Small intestine (tissue), 7 donors: ENCODE results near the gene TEX26. TPM values are rescaled to one million over a fixed set of nuclear protein-coding genes. Genes with fewer than 3 reads are reported as not detected.

Experiments used
- DNase-seq, 2 donors: peaks; one replicate each; pipeline versions ENCODE4 v3.0.0 to v3.0.0-alpha.2; 2013
- FAIRE-seq: peaks from 2 replicates; lab custom pipeline; 2012; peaks lifted over from hg19 to GRCh38; lab: Jason Lieb, UNC
- H3K27ac ChIP-seq, 3 donors: one replicate each; pipeline ENCODE4 v1.5.1; 2013; ENCODE audit warnings: low read length in 2 of 3, mild to moderate bottlenecking in 2 of 3, control low read depth in 1 of 3, inconsistent platforms in 1 of 3, low read depth in 1 of 3, moderate library complexity in 1 of 3
- H3K27me3 ChIP-seq, 3 donors: one replicate each; pipeline ENCODE4 v1.6.1; 2013; ENCODE audit warnings: low read length in 3 of 3, inconsistent platforms in 1 of 3; ENCODE audit not compliant: control insufficient read depth in 3 of 3, insufficient read depth in 3 of 3
- H3K36me3 ChIP-seq, 3 donors: one replicate each; pipeline ENCODE4 v1.6.1; 2013; ENCODE audit warnings: low read length in 3 of 3, inconsistent platforms in 1 of 3, low read depth in 1 of 3, mild to moderate bottlenecking in 1 of 3, moderate library complexity in 1 of 3; ENCODE audit not compliant: control insufficient read depth in 3 of 3, insufficient read depth in 2 of 3
- H3K4me1 ChIP-seq, 3 donors: one replicate each; pipeline ENCODE4 v1.6.1; 2013; ENCODE audit warnings: low read length in 2 of 3, inconsistent platforms in 1 of 3, low read depth in 1 of 3, mild to moderate bottlenecking in 1 of 3, moderate library complexity in 1 of 3; ENCODE audit not compliant: control insufficient read depth in 3 of 3, insufficient read depth in 2 of 3
- H3K4me3 ChIP-seq, 3 donors: one replicate each; pipeline ENCODE4 v1.5.1; 2013; ENCODE audit warnings: low read length in 3 of 3, control low read depth in 1 of 3, inconsistent platforms in 1 of 3, low read depth in 1 of 3, mild to moderate bottlenecking in 1 of 3, moderate library complexity in 1 of 3
- H3K9me3 ChIP-seq, 2 donors: one replicate each; pipeline ENCODE4 v1.6.1; 2013; ENCODE audit warnings: low read depth in 1 of 2, low read length in 1 of 2; ENCODE audit not compliant: control insufficient read depth in 2 of 2, insufficient read depth in 1 of 2
- WGBS, 3 donors: extraction: QIAGEN DNeasy Blood & Tissue Kit; methylation state at CpG; one replicate each; pipeline ENCODE4 v1.1.7; 2013; 5-methylcytosine and 5-hydroxymethylcytosine counted together
- polyA plus RNA-seq, 4 donors: library from polyadenylated mRNA; stranded (reverse) in 3 of 4; unstranded in 1 of 4; fragments of 200-250 nt in 3 of 4; fragments of 120-200 nt in 1 of 4; gene quantifications; one replicate each; pipeline versions ENCODE4 v1.2.1 to v1.2.3, GENCODE V29; 2013
- donor health status: healthy with polysubstance abuse.
- donor health status: control.
- donor health status: control.
- donor health status: Bipolar disorder and iron deficiency.
- donor health status: healthy.

TEX26 gene
- polyA plus RNA-seq, 4 donors: not detected

GRCh38 chr13:30974350-30974749 is 41.9 kb downstream of the TEX26 start:
- DNase-seq (no peak), FAIRE-seq (no peak)
- H3K4me3 ChIP-seq: no peak overlapping the region
- no peaks in the 10 kb centered on the region for H3K36me3 ChIP-seq
- no peaks in the 10 kb centered on the region for H3K27me3 ChIP-seq
- H3K9me3 ChIP-seq: no peaks in the 10 kb centered on the region
- H3K4me1 ChIP-seq: no peaks in the 10 kb centered on the region
- WGBS, 3 donors: 19 to 29% (median 20%) methylated on average over 2 of the region's 2 CpGs
- H3K27ac ChIP-seq: no peak overlapping the region

- no peak for FAIRE-seq
- H3K9me3 ChIP-seq: no peaks in the 10 kb centered on the region
- 69 to 83% (median 76%) methylated on average over 4 of the region's 4 CpGs for WGBS, 3 donors
- H3K4me1 ChIP-seq: no peaks in the 10 kb centered on the region
- no peak for DNase-seq
- no peak overlapping the region for H3K4me3 ChIP-seq
- H3K27me3 ChIP-seq: peaks cover 0 to 3% (median 0%) of the 10 kb centered on the region in 3 donors
- H3K36me3 ChIP-seq: no peaks in the 10 kb centered on the region
- H3K27ac ChIP-seq: no peak overlapping the region
Measured at GRCh38 chr13:30976025-30976424, 43.6 kb downstream of the TEX26 start.

GRCh38 chr13:30978981-30979956 is 46.8 kb downstream of the TEX26 start:
- no peak for FAIRE-seq
- DNase-seq: peak; percentile 21 to 28
- H3K9me3 ChIP-seq: no peaks in the 10 kb centered on the region
- H3K27ac ChIP-seq: no peak overlapping the region
- 53 to 59% (median 54%) methylated on average over 15 of the region's 15 CpGs for WGBS, 3 donors
- peaks cover 0 to 3% (median under 1%) of the 10 kb centered on the region in 3 donors for H3K27me3 ChIP-seq
- H3K36me3 ChIP-seq: no peaks in the 10 kb centered on the region
- no peak overlapping the region for H3K4me3 ChIP-seq
- H3K4me1 ChIP-seq: no peaks in the 10 kb centered on the region

- no peak for FAIRE-seq
- H3K27me3 ChIP-seq: peaks cover 0 to 3% (median 3%) of the 10 kb centered on the region in 3 donors
- H3K36me3 ChIP-seq: no peaks in the 10 kb centered on the region
- H3K4me1 ChIP-seq: no peaks in the 10 kb centered on the region
- H3K4me3 ChIP-seq: no peak overlapping the region
- 71 to 72% (median 72%) methylated on average over 3 of the region's 3 CpGs for WGBS, 3 donors
- no peaks in the 10 kb centered on the region for H3K9me3 ChIP-seq
- H3K27ac ChIP-seq: no peak overlapping the region
- DNase-seq: no peak
Measured at GRCh38 chr13:30982506-30982905, 50.0 kb downstream of the TEX26 start.

- DNase-seq (no peak), FAIRE-seq (no peak)
- Histone ChIP-seq H3K4me1 (no peaks in the 10 kb centered on the region), H3K4me3 (no peak overlapping the region), H3K36me3 (no peaks in the 10 kb centered on the region), H3K27me3 (peaks cover 0 to 3% (median 3%) of the 10 kb centered on the region in 3 donors), H3K27ac (no peak overlapping the region), H3K9me3 (no peaks in the 10 kb centered on the region)
- WGBS, 3 donors: 77 to 87% (median 79%) methylated on average over 3 of the region's 3 CpGs
Measured at GRCh38 chr13:30982906-30983305, 50.5 kb downstream of the TEX26 start.

- Histone ChIP-seq H3K27ac (no peak overlapping the region), H3K27me3 (peaks cover 0 to 3% (median 3%) of the 10 kb centered on the region in 3 donors), H3K36me3 (no peaks in the 10 kb centered on the region), H3K4me3 (no peak overlapping the region), H3K9me3 (no peaks in the 10 kb centered on the region), H3K4me1 (no peaks in the 10 kb centered on the region)
- DNase-seq: no peak
- FAIRE-seq: no peak
- 60 to 77% (median 71%) methylated on average over 4 of the region's 4 CpGs for WGBS, 3 donors
Measured at GRCh38 chr13:30983431-30983830, 51.0 kb downstream of the TEX26 start.

- no peak for FAIRE-seq
- Histone ChIP-seq H3K4me3 (no peak overlapping the region), H3K4me1 (no peaks in the 10 kb centered on the region), H3K9me3 (no peaks in the 10 kb centered on the region), H3K27me3 (peaks cover 0 to 3% (median 3%) of the 10 kb centered on the region in 3 donors), H3K36me3 (no peaks in the 10 kb centered on the region), H3K27ac (no peak overlapping the region)
- WGBS, 3 donors: 80 to 87% (median 82%) methylated on average over 4 of the region's 4 CpGs
- no peak for DNase-seq
Measured at GRCh38 chr13:30984620-30985019, 52.2 kb downstream of the TEX26 start.

GRCh38 chr13:30985637-30986205 is 53.3 kb downstream of the TEX26 start:
- 79 to 85% (median 82%) methylated on average over 3 of the region's 3 CpGs for WGBS, 3 donors
- H3K9me3 ChIP-seq: no peaks in the 10 kb centered on the region
- H3K4me3 ChIP-seq: no peak overlapping the region
- no peak overlapping the region for H3K27ac ChIP-seq
- no peaks in the 10 kb centered on the region for H3K4me1 ChIP-seq
- DNase-seq (no peak), FAIRE-seq (no peak)
- no peaks in the 10 kb centered on the region for H3K36me3 ChIP-seq
- H3K27me3 ChIP-seq: peaks cover 0 to 3% (median 0%) of the 10 kb centered on the region in 3 donors
